Panc1 (cell line): ENCODE results near the gene DOK6.

Source experiments
- CTCF ChIP-seq: fragments of 450-650 bp; IDR thresholded peaks from 2 replicates; pipeline ENCODE4 v1.5.1; 2017; ENCODE audit warnings: mild to moderate bottlenecking
- POLR2AphosphoS5 ChIP-seq: IDR thresholded peaks from 2 replicates; pipeline ENCODE4 v1.6.1; 2012; ENCODE audit warnings: mild to moderate bottlenecking, low read depth, low read length, moderate library complexity
- REST ChIP-seq, 2 experiments: IDR thresholded peaks; 2 replicates each; pipeline ENCODE4 v1.6.1; 2011 to 2012; ENCODE audit warnings: low read depth in 2 of 2, control low read depth in 1 of 2, low read length in 1 of 2, mild to moderate bottlenecking in 1 of 2, moderate library complexity in 1 of 2; ENCODE audit not compliant: insufficient read depth in 1 of 2
- TCF7L2 ChIP-seq: IDR thresholded peaks from 2 replicates; pipeline ENCODE4 v1.6.1; 2011; ENCODE audit warnings: mild to moderate bottlenecking, low read depth, low read length, inconsistent platforms

- no peak for TF ChIP-seq CTCF
- no peak for TF ChIP-seq REST (IDR thresholded peaks at IDR 0.05; ENCODE audit: insufficient read depth in 1 of 2, low read depth in 2 of 2, low read length in 1 of 2)
- TF ChIP-seq POLR2AphosphoS5 = no peak
- TF ChIP-seq TCF7L2 = no peak
Measured at GRCh38 chr18:69380324-69380723, 20.4 kb upstream of the DOK6 start.
